Panc1 (cell line): ENCODE results near the gene SANBR. TPM values are rescaled to one million over a fixed set of nuclear protein-coding genes. Genes with fewer than 3 reads are reported as not detected.

Experiments used
- ATAC-seq: fragments of 200-7000 bp; cut with Tn5 transposase; 2 replicates; pipeline ENCODE4 v1.9.1; 2020; ENCODE audit warnings: mild to moderate bottlenecking, moderate library complexity
- BruUV-seq: library from RNA; stranded (reverse); fragments of 400-500 nt; replicated peaks from 2 replicates; lab custom pipeline; 2021; lab: Mats Ljungman, UMichigan
- CTCF ChIA-PET: fragments of 300-600 bp; sonication (Branson Sonifier 250); formaldehyde crosslinking; loops from one replicate; lab custom pipeline; 2022; ENCODE audit warnings: antibody characterized with exemption; lab: Charles Lee
- POLR2A ChIA-PET: fragments of 300-600 bp; sonication (Branson Sonifier 250); formaldehyde crosslinking; loops from one replicate; lab custom pipeline; 2022; ENCODE audit warnings: antibody characterized with exemption; lab: Charles Lee
- DNase-seq: peaks from one replicate; pipeline ENCODE4 v3.0.0-alpha.2; 2010; ENCODE audit warnings: low read depth, low spot score
- H3K27ac ChIP-seq: 2 replicates; pipeline ENCODE4 v1.5.1; 2011; ENCODE audit warnings: mild to moderate bottlenecking, low read length, inconsistent platforms
- H3K27me3 ChIP-seq: fragments of 200-500 bp; sonication (Bioruptor generic); 2 replicates; pipeline ENCODE4 v1.6.0; 2014; ENCODE audit warnings: low read length, inconsistent platforms; ENCODE audit not compliant: control insufficient read depth, insufficient read depth
- H3K36me3 ChIP-seq: fragments of 200-500 bp; sonication (Bioruptor generic); 2 replicates; pipeline ENCODE4 v1.5.1; 2014; ENCODE audit warnings: inconsistent platforms, mild to moderate bottlenecking, low read length, moderate library complexity; ENCODE audit not compliant: control insufficient read depth, insufficient read depth
- H3K4me1 ChIP-seq: 2 replicates; pipeline ENCODE4 v1.5.1; 2011; ENCODE audit warnings: inconsistent platforms, mild to moderate bottlenecking, low read length, moderate library complexity; ENCODE audit not compliant: control insufficient read depth, insufficient read depth
- H3K4me3 ChIP-seq, 2 experiments: 2 replicates each; pipeline ENCODE4 v1.5.1; 2011 to 2012; ENCODE audit warnings: low read depth in 2 of 2, low read length in 2 of 2, mild to moderate bottlenecking in 2 of 2, inconsistent platforms in 1 of 2, moderate library complexity in 1 of 2
- H3K9me3 ChIP-seq: fragments of 200-500 bp; sonication (Bioruptor generic); 2 replicates; pipeline ENCODE4 v1.5.1; 2014; ENCODE audit warnings: low read depth, mild to moderate bottlenecking, inconsistent platforms, low read length, moderate library complexity; ENCODE audit not compliant: control insufficient read depth, insufficient read depth
- POLR2AphosphoS5 ChIP-seq: IDR thresholded peaks from 2 replicates; pipeline ENCODE4 v1.6.1; 2012; ENCODE audit warnings: mild to moderate bottlenecking, low read depth, low read length, moderate library complexity
- SIN3A ChIP-seq: IDR thresholded peaks from 2 replicates; pipeline ENCODE4 v1.6.1; 2012; ENCODE audit warnings: low read depth, mild to moderate bottlenecking, low read length, moderate library complexity, borderline replicate concordance; ENCODE audit not compliant: insufficient read depth
- TCF7L2 ChIP-seq: IDR thresholded peaks from 2 replicates; pipeline ENCODE4 v1.6.1; 2011; ENCODE audit warnings: mild to moderate bottlenecking, low read depth, low read length, inconsistent platforms
- in situ Hi-C: cut with HindIII; loops from 2 replicates; pipeline ENCODE4 v1.10.0; 2016; ENCODE audit warnings: low sequenced_read_pairs, low pct_unique_long_range_greater_than_20kb
- intact Hi-C: fragments of 100-400 bp; cut with micrococcal nuclease; formaldehyde crosslinking; loops from one replicate; pipeline ENCODE4 v1.10.0; 2022; ENCODE audit not compliant: unreplicated experiment
- total RNA-seq: library from RNA; stranded (reverse); gene quantifications from one replicate; pipeline ENCODE4 v1.2.1, GENCODE V29; 2021; ENCODE audit not compliant: unreplicated experiment
- TF ChIP-seq, protein P1 (sequence below), 2 experiments: IDR thresholded peaks; 2 replicates each; pipeline ENCODE4 v1.6.1; 2011 to 2012; ENCODE audit warnings: low read depth in 2 of 2, control low read depth in 1 of 2, low read length in 1 of 2, mild to moderate bottlenecking in 1 of 2, moderate library complexity in 1 of 2; ENCODE audit not compliant: insufficient read depth in 1 of 2
- TF ChIP-seq, protein P2 (sequence below): fragments of 450-650 bp; IDR thresholded peaks from 2 replicates; pipeline ENCODE4 v1.5.1; 2017; ENCODE audit warnings: mild to moderate bottlenecking

The SANBR gene
- total RNA-seq, 1 experiment from 2014 or later, result 18.8 TPM

GRCh38 chr2:61096438-61096837 is 30.8 kb downstream of the SANBR start:
- intact Hi-C loops (no loop called here), in situ Hi-C loops (no loop called here)
- Histone ChIP-seq H3K36me3 (no peaks in the 10 kb centered on the region), H3K27ac (no peak overlapping the region), H3K9me3 (no peaks in the 10 kb centered on the region), H3K4me1 (no peaks in the 10 kb centered on the region), H3K4me3 (no peak overlapping the region), H3K27me3 (no peaks in the 10 kb centered on the region)
- POLR2A ChIA-PET, result no interaction called here
- CTCF ChIA-PET, result no interaction called here
- ATAC-seq, result no peak
- TF ChIP-seq POLR2AphosphoS5 (no peak), SIN3A (no peak), TCF7L2 (no peak)
- TF ChIP-seq, protein P1, sequence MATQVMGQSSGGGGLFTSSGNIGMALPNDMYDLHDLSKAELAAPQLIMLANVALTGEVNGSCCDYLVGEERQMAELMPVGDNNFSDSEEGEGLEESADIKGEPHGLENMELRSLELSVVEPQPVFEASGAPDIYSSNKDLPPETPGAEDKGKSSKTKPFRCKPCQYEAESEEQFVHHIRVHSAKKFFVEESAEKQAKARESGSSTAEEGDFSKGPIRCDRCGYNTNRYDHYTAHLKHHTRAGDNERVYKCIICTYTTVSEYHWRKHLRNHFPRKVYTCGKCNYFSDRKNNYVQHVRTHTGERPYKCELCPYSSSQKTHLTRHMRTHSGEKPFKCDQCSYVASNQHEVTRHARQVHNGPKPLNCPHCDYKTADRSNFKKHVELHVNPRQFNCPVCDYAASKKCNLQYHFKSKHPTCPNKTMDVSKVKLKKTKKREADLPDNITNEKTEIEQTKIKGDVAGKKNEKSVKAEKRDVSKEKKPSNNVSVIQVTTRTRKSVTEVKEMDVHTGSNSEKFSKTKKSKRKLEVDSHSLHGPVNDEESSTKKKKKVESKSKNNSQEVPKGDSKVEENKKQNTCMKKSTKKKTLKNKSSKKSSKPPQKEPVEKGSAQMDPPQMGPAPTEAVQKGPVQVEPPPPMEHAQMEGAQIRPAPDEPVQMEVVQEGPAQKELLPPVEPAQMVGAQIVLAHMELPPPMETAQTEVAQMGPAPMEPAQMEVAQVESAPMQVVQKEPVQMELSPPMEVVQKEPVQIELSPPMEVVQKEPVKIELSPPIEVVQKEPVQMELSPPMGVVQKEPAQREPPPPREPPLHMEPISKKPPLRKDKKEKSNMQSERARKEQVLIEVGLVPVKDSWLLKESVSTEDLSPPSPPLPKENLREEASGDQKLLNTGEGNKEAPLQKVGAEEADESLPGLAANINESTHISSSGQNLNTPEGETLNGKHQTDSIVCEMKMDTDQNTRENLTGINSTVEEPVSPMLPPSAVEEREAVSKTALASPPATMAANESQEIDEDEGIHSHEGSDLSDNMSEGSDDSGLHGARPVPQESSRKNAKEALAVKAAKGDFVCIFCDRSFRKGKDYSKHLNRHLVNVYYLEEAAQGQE (IDR thresholded peaks at IDR 0.05; ENCODE audit: insufficient read depth in 1 of 2, low read depth in 2 of 2, low read length in 1 of 2), result no peak
- TF ChIP-seq, protein P2, sequence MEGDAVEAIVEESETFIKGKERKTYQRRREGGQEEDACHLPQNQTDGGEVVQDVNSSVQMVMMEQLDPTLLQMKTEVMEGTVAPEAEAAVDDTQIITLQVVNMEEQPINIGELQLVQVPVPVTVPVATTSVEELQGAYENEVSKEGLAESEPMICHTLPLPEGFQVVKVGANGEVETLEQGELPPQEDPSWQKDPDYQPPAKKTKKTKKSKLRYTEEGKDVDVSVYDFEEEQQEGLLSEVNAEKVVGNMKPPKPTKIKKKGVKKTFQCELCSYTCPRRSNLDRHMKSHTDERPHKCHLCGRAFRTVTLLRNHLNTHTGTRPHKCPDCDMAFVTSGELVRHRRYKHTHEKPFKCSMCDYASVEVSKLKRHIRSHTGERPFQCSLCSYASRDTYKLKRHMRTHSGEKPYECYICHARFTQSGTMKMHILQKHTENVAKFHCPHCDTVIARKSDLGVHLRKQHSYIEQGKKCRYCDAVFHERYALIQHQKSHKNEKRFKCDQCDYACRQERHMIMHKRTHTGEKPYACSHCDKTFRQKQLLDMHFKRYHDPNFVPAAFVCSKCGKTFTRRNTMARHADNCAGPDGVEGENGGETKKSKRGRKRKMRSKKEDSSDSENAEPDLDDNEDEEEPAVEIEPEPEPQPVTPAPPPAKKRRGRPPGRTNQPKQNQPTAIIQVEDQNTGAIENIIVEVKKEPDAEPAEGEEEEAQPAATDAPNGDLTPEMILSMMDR, result no peak
- no peak for DNase-seq
- BruUV-seq, result no TSS peak

DNA sequence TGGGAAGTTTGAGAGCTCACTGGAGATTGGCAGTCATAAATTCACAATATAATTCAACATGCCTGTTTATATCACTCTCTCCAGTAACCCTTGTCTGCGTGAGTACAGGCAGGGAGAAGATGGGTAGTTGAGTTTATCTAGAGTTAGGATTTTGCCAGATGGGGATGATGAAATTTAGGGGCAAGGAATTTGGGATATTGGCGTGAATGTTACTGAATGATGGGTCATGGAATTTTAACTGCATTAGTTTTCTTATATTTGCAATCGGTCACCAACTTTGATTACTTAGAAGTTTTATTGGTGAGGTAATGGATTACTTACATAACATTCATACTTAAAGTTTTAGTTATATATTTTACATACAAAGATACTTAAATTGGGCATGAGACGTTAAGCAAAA is 35.1 kb downstream of the SANBR start:
- POLR2A ChIA-PET, result no interaction called here
- Histone ChIP-seq H3K4me3 (no peak overlapping the region), H3K9me3 (no peaks in the 10 kb centered on the region), H3K27me3 (no peaks in the 10 kb centered on the region), H3K27ac (no peak overlapping the region), H3K36me3 (no peaks in the 10 kb centered on the region), H3K4me1 (no peaks in the 10 kb centered on the region)
- CTCF ChIA-PET, result no interaction called here
- BruUV-seq, result no TSS peak
- in situ Hi-C loops, result no loop called here
- ATAC-seq (no peak), DNase-seq (no peak)
- intact Hi-C loops, result no loop called here
- no peak for TF ChIP-seq TCF7L2
- no peak for TF ChIP-seq POLR2AphosphoS5
- no peak for TF ChIP-seq SIN3A

- no peaks in the 10 kb centered on the region for H3K4me1 ChIP-seq
- no peak for DNase-seq
- in situ Hi-C loops (no loop called here), intact Hi-C loops (no loop called here)
- TF ChIP-seq POLR2AphosphoS5 (no peak), TCF7L2 (no peak)
- ChIA-PET POLR2A (no interaction called here), CTCF (no interaction called here)
- H3K9me3 ChIP-seq, result no peaks in the 10 kb centered on the region
- no peaks in the 10 kb centered on the region for H3K36me3 ChIP-seq
- H3K27me3 ChIP-seq, result no peaks in the 10 kb centered on the region
- H3K4me3 ChIP-seq, result no peak overlapping the region
- no TSS peak for BruUV-seq
- no peak overlapping the region for H3K27ac ChIP-seq
- no peak for ATAC-seq
Measured at GRCh38 chr2:61109291-61109690, 43.6 kb downstream of the SANBR start.
